ENCODE measurements around the gene USF2.

USF2 gene

DNA sequence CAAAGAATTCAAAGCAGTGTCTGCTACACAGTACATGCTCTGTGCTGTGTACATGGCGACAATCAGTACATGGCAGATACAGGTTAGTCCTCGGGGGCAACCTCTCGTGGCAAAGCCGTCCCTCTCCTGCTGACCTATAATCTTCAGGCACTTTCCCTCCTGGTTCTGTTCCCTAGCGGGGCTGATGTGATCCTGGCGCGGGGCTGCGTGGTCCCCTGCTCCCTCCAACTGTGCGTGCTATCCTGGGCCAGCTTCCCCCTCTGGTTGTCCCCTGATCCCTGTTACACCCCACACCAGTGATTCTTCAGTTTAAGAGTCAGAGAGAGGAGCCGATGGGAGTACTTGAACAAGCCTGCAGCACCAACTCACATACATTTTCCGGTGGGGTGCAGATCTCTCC is 35.3 kb downstream of the USF2 start:
- no peak for DNase-seq

DNA sequence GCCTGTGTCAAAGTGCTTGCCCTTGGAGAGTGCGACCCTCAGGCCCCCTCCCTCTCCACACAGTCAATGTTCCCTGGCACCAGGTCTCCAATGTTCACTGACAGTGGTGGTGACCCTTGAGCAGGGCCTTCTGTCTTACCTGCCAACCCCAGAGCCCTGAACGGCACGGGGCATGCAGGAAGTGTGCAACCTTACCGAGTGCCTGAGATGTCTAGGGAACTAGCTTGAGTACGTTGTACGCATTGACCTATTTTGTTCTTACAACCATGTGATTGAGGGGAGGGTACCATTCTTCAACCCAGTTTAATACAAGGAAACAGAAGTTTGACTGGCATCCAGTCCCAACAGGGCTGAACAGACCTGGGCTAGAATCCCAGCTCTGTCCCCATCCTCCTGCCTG is 36.4 kb downstream of the USF2 start:
- DNase-seq, result no peak

DNA sequence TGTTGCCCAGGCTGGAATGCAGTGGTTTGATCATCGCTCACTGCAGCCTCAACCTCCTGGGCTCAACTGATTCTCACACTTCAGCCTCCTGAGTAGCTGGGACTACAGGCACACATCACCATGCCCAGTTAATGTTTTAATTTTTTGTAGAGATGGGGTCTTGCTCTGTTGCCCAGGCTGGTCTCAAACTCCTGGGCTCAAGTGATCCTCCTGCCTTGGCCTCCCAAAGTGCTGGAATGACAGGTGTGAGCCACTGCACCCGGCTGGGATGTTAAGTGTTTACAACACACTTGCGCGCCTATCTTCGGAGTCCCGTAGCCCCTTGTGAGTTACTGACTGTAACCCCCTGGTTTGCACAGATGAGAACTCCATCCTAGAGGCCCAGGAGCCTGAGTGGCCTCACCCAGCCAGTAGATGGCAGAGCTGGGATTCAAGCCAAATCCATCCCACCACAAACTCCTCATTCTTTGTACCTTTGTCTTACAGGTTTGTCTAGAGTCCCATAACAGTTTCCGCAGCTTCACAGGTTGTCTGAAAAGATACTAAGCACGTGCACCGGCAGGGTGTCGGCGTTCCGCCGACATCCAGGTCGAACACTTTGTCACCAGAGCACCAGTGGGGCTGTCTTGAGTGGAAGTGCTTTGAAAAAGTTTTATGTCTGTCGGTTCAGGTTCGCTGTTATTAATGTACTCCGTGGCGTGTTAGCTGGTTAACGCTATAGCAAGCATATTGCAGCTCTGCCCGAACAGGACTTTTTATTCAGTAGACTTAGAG is 37.9 kb downstream of the USF2 start:
- no peak for DNase-seq

DNA sequence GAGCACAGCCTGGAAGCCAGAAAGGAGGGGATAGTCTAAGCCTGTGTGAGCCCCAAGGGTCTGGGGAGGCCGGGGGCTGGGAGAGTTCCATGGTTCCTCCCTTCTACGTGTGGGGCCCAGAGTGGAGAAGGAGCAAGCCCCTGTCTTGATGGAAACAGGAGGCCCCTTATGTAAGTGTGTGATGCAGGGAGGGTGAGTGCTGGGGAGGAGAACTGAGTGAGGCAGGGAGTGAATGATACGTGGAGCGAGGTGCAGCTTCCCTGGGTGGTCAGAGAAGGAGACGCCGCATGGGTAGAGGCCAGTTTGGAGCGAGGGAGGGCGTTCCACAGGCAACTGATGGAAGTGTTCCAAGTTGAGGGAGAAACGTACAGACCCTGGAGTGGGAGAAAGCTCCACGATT is 39.2 kb downstream of the USF2 start:
- no peak for DNase-seq

DNA sequence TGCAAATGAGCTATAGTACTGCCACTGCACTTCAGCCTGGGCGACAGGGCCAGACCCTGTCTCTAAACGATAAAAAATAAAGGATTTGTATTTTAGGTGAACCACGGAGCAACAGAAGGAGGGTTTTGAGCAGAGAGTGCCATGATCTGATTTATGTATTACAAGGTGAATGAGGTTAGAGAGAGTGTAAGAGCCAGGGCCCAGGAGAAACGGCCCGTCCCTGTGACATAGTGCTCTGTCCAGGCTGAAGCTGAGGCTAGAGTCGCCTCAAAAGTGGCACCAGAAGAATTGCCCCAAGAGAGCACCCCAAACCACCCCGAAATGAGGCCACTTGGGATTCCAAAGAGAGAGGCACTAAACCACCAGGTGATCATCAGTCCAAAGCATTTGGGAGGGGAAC is 40.1 kb downstream of the USF2 start:
- DNase-seq, result no peak

DNA sequence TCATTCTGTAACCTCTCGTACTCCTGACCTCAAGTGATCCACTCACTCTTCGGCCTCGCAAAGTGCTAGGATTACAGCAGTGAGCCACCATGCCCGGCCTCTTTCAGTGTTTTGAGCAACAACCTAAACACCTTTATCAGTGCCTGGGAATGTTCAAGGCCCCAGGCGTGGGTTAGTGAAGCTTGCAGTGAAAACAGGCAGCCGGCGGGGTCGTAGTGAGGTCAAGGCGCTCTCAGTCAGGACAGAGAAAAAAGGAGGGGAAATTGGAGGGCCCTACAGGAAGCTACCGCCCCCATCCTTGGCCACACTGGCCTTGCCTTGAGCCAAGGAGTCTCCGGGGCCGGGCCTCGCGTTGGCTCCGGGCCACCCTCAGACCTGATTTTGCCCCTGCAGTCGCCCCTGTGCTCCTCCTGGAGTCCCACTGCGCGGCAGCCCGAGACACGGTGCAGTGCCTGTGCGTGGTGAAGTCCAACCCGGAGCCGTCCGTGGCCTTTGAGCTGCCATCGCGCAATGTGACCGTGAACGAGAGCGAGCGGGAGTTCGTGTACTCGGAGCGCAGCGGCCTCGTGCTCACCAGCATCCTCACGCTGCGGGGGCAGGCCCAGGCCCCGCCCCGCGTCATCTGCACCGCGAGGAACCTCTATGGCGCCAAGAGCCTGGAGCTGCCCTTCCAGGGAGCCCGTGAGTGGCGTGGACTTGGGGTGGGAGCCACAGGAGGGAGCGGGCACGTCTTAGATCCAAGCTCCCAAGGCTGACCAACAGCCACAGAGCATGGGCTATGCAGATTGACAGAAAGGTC is 40.9 kb downstream of the USF2 start:
- DNase-seq, result no peak

DNA sequence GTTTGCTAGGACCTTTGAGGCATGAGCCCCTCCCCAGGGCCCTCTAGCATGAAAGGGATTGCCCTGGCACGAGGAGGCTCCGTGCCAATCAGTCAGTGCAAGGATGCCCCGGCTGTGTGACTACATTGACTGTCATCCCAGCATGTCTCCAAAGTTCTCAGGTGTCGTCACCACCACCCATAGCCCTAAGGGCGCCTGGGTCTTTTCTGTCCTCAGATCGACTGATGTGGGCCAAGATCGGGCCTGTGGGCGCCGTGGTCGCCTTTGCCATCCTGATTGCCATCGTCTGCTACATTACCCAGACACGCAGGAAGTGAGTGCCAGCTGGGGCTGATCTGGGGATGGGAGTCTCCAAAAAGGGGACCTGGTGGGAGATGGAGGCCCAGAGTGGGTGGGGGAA is 41.6 kb downstream of the USF2 start:
- no peak for DNase-seq

DNA sequence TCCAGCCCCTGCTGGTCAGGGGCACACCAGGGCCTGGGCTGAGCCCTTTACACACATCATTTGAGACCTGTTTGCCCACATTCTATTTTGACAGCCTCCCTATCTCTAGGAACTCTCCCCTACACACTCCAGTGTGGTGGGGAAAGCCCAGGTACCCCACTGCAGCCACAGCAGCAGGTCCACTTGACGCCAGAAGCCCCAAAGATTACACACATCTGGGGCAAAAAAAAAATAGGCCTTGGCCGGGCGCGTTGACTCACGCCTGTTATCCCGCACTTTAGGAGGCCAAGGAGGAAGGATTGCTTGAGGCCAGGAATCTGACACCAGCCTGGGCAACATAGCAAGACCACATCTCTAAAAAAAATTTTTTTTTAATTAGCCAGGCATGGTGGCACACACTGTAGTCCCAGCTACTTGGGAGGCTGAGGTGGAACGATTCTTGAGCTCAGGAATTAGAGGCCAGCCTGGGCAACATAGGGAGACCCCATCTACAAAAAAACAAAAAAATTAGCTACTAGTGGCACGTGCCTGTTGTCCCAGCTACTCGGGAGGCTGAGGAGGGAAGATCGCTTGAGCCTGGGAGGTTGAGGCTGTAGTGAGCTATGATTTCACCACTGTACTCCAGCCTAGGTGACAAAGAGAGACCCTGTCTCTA is 42.2 kb downstream of the USF2 start:
- no peak for DNase-seq

DNA sequence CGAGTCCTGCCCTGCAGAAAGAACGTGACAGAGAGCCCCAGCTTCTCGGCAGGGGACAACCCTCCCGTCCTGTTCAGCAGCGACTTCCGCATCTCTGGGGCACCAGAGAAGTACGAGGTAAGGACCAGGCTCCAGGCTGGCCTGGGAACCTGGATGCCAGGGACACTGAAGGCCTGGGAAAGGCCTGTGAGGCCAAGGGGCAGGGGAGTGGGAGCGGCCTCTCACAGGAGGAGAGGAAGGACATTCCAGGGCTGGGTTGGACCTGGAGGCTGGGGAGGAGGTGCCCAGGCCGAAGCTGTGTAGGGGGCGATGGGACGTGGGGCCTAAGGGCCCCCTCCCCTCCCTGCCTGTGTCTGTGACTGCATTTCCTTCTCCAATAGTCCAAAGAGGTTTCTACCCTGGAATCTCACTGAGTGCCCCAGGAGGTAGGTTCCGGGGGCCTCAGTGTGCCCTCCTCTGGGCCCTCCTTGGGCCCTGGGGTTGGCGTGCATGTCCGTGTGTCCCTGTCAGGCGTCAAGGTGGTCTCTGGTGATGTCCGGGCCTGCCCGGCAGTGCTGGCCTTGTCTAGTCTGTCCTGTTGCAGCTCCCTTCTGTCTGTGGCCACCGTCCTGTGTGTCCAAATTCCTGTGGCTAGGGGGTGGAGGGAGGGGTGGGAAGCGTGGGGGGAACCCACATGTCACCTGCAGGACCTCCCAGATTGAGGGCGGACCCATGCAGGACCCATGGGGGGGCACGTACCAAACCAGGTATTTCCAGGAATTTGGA is 43.3 kb downstream of the USF2 start:
- no peak for DNase-seq

DNA sequence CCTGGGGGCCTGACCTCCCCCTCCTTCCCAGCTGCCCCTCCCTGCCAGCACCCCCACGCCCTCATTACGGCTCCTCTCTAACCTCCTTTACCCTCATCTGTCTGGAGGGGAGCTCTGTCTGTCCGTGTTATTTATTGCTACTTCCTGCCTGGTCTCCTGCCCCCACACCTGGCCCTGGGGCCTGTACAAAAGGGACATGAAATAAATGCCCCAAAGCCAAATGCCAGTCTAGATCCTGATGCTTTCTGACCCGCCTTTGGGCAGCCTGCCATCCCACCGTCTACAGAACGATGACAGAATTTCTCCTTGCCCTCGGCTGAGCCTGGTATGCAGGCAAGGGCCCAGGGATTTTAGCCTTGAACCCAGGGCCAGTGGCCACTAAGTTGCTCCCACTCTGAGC is 44.8 kb downstream of the USF2 start:
- no peak for DNase-seq

DNA sequence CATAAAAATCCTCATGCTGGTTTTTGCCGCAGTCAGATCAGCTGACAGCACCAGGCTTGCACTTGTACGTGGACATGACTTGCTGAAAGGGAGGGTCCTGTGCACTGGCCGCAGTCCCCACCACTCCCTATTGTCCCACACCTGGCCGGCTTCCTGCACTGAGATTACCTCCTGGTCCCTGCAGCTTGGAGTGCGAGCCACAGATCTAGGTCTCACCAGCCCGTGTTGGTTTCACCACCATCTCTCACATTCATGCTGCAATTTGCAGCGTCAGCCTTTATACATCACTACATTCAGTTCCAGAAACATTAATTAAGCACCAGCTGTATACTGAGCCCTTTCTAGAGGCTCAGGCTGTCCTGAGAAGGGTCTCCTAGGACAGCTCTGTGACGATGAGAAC is 45.3 kb downstream of the USF2 start:
- no peak for DNase-seq

DNA sequence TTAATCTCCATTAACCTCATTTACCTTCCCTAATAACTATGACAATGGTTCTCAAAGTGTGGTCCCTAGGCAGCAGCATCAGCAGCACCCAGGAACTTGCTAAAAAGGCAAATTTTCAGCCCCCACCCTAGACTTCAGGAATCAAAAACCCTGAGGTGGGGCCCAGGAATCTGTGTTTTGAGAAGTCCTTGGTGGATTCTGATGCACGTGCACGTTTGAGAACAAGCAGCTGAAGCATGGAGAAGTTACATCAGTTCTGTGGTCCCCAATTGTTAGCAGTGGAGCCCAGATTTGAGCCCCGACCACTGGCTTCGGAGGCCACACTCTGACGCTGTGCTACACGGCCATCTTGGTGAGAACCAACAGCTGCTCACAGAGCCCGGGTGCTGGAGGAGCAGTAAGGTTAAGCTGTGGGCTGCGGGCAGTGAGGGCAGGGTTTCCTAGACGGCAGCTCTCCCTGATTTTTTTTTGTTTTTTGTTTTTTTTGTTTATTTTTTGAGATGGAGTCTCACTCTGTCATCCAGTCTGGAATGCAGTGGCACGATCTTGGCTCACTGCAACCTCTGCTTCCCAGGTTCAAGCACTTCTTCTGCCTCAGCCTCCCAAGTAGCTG is 46.2 kb downstream of the USF2 start:
- no peak for DNase-seq

DNA sequence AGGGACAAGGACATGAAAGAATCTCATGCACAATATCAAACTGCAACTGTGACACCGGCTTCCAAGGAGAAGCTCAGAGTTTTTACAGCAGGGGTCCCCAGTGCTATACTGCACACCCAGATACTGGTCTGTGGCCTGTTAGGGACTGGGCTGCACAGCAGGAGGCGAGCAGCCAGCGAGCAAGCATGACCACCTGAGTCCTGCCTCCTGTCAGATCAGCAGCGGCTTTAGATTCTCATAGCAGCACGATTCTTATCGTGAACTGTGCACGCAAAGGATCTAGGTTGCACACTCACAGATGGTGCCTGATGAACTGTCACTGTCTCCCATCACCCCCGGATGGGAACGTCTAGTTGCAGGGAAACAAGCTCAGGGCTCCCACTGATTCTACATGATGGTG is 47.1 kb downstream of the USF2 start:
- no peak for DNase-seq

DNA sequence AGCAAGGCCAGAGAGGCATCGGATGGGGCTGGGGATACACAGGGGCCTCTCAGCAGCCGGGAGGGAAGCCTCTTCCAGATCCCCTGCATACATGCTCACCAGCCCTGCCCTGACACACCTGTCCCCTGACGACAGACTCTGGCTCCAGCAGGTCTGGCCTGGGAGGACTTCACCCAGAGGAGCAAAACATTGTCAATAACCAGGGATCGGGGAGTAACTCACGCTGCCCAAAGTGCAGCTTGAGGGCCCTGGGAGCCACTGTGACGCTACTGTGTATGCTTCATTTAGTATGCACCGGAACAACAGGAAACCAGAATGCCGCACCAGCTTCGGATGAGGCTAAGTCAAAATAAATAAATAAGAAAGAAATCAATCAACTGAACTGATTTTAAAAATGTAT is 47.8 kb downstream of the USF2 start:
- no peak for DNase-seq

DNA sequence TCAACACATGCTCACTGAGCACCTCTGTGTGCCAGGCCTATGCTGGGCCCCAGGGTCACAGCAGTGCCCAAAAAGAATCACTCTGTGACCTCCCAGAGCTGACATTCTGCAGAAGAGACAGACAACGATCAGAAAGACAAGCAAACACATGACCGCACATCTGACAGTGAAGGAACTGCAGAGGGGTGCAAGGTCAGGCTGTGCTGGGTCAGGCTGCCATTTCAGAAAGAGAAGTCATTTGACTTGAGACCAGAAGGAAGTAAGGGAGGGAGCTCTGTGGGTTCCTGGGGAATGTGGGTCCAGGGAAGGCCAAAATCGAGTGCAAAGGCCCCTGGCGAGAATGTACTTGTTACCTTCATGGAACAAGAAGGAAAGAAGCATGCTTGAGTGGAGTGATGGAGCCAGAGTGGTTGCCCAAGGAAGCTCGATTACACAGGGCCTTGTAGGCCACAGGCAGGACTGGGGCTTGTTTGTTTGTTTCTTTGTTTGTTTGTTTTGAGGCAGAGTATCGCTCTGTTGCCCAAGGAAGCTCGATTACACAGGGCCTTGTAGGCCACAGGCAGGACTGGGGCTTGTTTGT is 48.8 kb downstream of the USF2 start:
- no peak for DNase-seq

DNA sequence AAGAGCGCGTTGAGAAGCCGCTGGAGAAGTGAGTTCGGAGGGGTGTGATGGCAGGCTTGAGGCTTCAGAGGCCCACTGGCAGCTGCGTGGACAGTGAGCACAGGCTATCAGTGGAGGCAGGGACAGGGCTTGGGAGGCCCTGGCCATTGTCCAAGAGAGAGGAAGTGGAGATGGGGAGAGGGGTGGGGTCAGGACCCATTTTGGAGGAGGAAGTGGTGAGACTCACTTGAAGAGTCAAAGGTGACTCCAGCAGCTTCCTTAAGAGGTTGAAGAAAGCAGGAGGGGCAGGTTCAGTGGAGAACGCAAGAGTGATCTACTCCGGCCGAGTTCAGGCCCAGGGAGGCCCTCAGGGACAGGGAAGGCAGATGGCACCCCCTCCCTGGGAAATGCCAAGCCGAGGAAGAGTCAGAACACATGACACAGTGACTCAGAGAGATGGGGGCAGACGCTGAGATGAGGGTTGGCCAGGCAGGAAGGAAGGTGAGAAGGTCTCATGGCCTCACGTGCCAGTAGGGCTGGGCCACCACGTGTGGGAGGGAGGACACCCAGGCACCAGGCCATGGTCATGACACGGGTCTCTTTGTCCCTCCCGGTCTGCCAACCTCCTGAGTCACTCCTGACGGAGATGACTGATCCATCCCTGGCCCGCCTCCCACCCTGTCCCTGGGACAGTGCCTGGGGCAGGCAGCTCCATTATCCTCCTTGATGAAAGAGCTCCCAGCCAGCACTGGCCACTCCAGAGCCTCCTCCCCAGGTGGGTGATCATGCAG is 50.1 kb downstream of the USF2 start:
- no peak for DNase-seq

DNA sequence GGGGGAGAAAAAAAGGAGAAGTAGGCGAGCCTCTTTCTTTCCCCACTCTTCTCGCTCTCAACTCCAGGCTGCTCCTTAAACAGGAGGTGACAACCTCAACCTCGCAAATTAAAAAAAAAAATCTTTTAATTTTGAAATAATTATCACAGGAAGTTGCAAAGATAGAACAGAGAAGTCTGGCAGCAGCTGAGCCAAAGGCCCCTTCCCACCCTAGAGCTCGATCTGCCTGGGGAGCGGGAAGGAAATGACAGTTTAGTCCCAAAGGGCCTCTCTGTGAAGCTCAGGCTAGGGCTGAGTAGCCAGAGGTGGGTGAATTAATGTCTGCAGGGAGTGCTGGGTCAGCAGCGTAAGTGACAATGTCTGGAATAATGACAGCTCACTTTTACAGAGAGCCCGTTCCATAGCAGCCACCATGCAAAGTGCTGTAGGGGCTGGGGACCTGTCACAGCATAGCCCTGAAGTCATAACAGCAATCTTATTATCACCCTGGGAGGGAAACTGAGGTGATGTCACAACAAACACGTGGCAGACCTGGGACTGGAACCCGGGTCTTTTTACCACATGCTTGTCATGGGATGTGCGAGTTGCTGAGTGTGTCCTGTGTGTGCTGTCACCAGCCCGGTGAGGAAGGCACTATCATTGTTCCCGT is 51.4 kb downstream of the USF2 start:
- no peak for DNase-seq

DNA sequence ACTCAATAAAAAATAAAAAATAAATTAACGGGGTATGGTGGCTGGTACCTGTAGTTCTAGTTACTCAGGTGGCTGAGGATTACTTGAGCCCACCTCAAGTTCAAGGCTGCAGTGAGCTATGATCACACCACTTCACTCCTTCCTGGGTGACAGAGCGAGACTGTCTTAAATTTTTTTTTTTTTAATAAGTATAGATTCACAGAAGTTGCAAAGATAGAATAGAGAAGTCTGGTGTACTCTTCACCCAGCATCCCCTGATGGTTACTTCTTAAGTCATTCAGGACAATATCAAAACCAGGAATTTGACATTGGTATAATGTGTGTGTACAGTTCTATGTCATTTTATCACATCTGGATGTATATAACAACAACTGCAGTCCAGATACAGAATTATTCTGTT is 52.5 kb downstream of the USF2 start:
- DNase-seq, result no peak

DNA sequence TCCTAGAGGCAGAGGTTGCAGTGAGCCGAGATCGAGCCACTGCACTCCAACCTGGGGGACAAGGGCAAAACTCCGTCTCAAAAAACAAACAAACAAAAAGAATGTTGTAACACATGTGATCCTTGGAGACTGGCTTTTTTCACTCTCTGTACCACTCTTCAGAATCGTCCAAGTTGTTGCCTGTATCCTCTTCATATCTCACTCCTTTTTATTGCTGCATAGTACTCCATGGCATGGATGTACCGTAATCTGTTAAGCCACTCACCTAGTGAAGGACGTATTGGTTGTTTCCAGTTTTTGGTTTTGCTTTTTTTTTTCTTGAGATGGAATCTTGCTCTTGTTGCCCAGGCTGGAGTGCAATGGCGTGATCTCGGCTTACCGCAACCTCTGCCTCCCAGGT is 53.3 kb downstream of the USF2 start:
- no peak for DNase-seq

DNA sequence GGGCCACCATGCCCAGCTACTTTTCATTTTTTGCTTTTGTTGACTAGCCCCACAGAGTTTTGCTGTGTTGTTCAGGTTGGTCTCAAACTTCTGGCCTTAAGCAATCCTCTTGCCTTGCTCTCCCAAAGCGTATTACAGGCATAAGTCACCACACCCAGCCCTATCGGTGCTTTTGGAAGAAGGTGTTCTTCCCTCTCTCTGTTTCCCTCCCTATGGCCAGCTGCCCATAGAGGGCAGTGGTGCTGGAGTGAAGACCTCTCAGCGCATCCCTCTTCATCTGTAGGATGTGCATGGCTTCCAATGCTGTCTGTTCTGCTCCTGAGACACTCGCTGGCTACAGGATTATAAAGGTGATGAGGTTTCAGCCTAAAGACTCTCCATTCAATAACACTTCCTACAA is 58.9 kb downstream of the USF2 start:
- DNase-seq, result no peak

DNA sequence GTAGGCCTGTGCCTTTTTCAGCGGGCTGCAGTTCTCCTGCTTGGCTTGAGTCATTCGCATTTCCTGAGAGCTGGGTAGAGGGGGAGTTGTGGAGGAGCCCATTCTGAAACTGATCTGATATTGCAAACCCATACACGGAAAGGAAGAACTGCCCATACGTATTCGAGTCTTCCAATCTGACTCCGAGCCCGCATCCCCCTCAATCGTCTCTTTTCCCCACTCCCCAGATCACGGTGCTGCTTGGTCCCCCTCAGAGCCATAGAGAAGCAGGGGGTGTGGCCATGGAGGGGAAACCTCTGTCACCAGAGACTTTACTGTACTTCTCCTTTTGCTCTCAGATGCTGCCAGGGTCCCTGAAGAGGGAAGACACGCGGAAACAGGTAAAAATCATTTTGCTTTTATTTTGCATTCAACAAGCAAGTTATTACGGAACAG is 60.1 kb downstream of the USF2 start, which contains the start of gene CD22:
Gene CD22 (plus strand): TSS at position 337 of the 435 bp plus-strand sequence. CDS start 2,854 bp downstream, outside the sequence.
- no peak for DNase-seq
